Fibroblast of mammary gland (primary cell): Measurements from ENCODE around the gene TEKT5.
"Not testable (repeated sequence)": the region's sequence is repeated elsewhere in the genome, so short reads cannot be mapped to it uniquely, and the experiment has no call there.

Experiments
- DNase-seq: peaks from one replicate; pipeline ENCODE4 v3.0.0-alpha.2; 2010; ENCODE audit warnings: low read depth
- H3K4me3 ChIP-seq: 2 replicates; pipeline ENCODE4 v1.5.1; 2011; ENCODE audit warnings: low read depth, mild to moderate bottlenecking, low read length, moderate library complexity; ENCODE audit not compliant: control insufficient read depth
- TF ChIP-seq, protein P1 (sequence below): conservative IDR thresholded peaks from 2 replicates; pipeline ENCODE4 v1.5.1; 2011; ENCODE audit warnings: low read depth, low read length, inconsistent platforms; ENCODE audit not compliant: control insufficient read depth, insufficient read depth

The TEKT5 gene

DNA sequence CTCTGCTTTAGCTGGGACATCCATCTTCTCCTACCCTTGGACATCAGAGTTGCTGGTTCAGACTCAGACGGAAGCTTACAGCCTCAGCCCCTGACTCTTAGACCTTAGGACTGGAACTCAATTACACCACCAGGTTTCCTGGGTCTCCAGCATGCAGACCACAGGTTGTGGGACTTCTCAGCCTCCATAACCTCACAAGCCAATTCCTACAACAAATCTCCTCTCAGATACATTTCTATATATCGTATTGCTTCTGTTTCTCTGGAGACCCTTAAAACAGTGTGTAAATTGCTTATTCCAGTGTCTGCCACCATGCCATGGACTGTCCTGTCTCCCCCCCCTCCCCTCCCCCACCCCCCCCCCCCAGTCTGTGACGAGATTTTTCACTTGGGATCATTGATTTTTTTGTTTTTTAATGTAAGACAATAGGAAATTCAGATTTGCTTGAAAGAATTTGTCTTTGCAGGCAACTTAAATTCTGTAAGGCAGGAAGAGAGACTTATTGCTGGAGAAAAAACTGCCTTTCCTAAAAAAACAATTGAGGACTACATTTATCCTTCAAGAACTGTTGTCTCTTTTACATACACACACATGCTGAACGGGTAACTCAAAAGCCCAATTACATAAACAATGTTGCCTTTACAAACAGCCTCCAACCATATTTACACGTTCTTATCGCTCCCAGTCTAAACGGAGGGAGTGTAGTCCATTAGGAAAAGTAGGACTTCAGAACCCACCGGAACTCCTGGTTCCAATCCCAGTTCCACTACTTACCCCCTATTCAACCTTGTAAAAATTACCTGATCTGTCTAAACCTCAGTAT, 39.9 kb downstream of the TEKT5 start:
- no peak overlapping the region for H3K4me3 ChIP-seq
- DNase-seq, result no peak
- TF ChIP-seq, protein P1, sequence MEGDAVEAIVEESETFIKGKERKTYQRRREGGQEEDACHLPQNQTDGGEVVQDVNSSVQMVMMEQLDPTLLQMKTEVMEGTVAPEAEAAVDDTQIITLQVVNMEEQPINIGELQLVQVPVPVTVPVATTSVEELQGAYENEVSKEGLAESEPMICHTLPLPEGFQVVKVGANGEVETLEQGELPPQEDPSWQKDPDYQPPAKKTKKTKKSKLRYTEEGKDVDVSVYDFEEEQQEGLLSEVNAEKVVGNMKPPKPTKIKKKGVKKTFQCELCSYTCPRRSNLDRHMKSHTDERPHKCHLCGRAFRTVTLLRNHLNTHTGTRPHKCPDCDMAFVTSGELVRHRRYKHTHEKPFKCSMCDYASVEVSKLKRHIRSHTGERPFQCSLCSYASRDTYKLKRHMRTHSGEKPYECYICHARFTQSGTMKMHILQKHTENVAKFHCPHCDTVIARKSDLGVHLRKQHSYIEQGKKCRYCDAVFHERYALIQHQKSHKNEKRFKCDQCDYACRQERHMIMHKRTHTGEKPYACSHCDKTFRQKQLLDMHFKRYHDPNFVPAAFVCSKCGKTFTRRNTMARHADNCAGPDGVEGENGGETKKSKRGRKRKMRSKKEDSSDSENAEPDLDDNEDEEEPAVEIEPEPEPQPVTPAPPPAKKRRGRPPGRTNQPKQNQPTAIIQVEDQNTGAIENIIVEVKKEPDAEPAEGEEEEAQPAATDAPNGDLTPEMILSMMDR, result no peak

DNA sequence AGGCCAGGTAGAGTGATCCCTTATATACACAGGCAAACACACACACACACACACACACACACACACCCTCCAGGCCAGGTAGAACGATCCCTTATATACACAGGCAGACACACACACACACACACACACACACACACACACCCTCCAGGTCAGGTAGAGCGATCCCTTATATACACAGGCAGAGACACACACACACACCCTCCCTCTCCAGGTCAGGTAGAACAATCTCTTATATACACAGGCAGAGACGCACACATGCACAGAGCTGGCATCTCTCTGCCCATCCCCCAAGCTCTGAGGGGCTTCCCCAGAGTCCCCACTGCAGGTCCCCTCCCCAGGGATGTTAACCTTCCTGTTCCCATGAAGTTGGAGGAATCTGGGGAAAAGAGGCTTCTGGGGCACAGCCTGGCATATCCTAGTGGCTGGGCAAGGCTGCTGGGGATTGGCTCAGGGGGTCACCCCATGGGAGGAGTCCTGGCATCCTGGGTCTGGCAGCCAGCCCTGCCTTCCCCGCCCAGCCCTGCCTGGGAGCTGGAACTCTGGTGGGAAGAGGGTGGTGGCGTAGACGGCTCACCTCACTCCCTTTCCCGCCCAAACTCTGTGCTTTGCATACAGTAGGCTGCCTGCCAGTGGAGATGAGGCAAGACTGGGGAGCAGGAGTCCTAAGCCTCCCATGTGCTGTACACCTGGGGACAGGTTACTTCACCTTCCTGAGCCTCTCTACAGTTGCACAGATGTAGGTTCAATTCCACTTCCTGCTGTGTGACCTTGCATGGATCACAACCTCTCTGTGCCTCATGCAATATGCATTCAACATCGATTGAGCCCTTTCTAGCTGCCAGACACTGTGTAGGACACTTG, 41.8 kb downstream of the TEKT5 start:
- no peak for DNase-seq
- TF ChIP-seq, protein P1, result no peak
- H3K4me3 ChIP-seq, result no peak overlapping the region

DNA sequence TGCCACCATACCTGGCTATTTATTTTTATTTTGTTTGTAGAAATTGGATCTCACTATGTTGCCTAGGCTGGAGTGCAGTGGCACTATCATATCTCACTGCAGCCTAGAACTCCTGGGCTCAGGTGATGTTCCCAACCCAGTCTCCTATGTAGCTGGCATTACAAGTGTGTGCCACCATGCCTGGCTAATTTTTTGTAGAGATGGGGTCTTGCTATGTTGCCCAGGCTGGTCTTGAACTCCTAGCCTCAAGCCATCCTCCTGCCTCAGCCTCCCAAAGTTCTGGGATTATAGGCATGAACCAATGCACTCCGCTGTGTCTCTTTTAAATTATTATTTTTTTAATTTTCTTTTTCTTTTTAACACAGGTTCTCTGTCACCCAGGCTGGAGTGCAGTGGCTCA, 45.6 kb downstream of the TEKT5 start:
- H3K4me3 ChIP-seq, DNase-seq: not testable (repeated sequence)

DNA sequence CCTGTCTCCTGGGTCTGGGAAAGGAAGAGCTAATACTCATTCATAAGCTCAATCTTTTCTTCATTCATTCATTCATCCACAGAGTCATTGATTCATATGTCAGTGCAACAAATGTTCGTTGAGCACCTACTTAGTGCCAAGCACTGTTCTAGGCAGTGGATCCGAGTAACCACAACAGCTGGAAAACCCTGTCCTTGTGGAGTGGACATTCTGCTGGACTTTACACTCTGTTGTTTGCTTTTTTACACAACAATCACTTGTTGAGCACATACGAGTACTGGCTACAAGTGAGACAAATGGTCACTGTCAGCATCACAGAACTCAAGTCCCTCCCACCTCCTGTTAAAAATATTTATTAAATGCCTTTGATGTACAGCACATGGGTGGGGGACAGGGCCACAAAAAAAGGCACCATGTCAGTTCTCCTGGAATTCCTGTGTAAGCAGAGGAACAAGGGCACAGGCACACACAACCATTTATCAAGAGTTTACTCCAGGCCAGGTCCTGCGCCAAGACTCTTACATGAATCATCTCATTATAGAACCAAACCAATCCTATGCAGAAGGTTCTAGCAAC, 46.9 kb downstream of the TEKT5 start:
- no peak for DNase-seq
- no peak overlapping the region for H3K4me3 ChIP-seq
- TF ChIP-seq, protein P1, result no peak

DNA sequence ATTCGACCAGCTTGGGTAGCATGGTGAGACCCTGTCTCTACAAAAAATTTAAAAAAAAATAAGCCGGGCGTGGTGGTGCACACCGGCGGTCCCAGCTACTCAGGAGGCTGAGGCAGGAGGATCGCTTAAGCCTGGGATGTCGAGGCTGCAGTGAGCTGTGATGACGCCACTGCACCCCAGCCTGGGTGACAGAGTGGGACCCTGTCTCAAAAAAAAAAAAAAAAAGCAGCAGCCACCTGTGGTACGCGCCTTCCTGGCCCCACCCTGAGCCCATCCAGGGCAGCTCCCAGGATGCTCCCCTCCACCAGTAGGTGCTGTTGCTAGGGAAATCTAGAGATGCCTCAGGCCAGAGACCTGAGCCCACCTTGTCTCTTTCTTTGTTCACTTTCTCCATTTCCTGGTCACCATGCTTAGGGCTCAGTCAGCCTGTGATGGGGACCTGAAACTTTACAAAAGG, 47.4 kb downstream of the TEKT5 start:
- TF ChIP-seq, protein P1, result no peak
- H3K4me3 ChIP-seq, result no peak overlapping the region
- DNase-seq, result no peak

DNA sequence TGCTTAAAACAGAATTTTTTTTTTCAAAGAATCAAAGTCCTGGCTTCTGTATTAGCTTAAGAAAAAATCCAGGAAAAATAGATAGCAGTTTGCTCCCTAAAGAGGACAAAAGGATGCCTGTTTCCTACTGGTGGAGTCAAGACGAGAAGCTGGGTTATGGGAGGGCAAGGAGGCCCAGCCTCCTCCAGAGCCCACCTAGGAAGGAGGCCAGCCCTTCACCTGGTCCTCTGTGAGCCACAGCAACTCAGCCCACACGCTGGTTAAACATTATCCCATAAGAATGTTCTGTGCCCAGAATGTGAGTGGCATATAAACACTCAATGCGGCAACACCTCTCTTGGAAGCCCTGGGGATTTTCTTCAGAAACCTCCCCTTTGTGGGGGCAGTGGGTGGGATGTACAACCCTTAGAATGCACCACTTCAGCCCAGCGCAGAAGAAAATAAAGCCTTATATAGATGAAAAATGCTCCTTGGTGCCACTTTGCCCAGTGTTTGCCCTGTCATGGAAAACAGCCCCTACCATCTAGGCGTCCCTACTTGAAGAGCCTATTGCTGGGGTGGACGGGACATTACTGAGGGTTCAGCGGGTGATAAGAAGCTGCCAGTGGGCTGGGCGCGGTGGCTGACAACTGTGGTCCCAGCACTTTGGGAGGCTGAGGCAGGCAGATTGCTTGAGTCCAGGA, 48.0 kb downstream of the TEKT5 start:
- H3K4me3 ChIP-seq, result no peak overlapping the region
- no peak for DNase-seq
- TF ChIP-seq, protein P1, result no peak
